NB4 (cell line): Measurements from ENCODE around the gene OSBPL1A.

ENCODE experiments used
- MAX ChIP-seq: IDR thresholded peaks from 2 replicates; pipeline ENCODE4 v1.6.1; 2011; ENCODE audit warnings: low read depth, low read length
- MYC ChIP-seq: IDR thresholded peaks from 2 replicates; pipeline ENCODE4 v1.6.1; 2011; ENCODE audit warnings: low read depth, low read length
- POLR2A ChIP-seq: IDR thresholded peaks from 2 replicates; pipeline ENCODE4 v1.6.1; 2011; ENCODE audit warnings: mild to moderate bottlenecking; ENCODE audit not compliant: insufficient read length; ENCODE audit errors: extremely low read depth
- TF ChIP-seq, protein P1 (sequence below): IDR thresholded peaks from one replicate; pipeline ENCODE4 v1.5.1; 2012; ENCODE audit warnings: low read depth, low read length

GRCh38 chr18:24120676-24121075, 276.9 kb downstream of the OSBPL1A start:
- TF ChIP-seq, protein P1, sequence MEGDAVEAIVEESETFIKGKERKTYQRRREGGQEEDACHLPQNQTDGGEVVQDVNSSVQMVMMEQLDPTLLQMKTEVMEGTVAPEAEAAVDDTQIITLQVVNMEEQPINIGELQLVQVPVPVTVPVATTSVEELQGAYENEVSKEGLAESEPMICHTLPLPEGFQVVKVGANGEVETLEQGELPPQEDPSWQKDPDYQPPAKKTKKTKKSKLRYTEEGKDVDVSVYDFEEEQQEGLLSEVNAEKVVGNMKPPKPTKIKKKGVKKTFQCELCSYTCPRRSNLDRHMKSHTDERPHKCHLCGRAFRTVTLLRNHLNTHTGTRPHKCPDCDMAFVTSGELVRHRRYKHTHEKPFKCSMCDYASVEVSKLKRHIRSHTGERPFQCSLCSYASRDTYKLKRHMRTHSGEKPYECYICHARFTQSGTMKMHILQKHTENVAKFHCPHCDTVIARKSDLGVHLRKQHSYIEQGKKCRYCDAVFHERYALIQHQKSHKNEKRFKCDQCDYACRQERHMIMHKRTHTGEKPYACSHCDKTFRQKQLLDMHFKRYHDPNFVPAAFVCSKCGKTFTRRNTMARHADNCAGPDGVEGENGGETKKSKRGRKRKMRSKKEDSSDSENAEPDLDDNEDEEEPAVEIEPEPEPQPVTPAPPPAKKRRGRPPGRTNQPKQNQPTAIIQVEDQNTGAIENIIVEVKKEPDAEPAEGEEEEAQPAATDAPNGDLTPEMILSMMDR: no peak
- TF ChIP-seq POLR2A (no peak), MYC (no peak), MAX (no peak)
